HG02571 (cell line): ENCODE measurements around the gene PLXNB3.
A peak's percentile ranks its signal among the peaks of the same experiment; 100 is the strongest.

ENCODE experiments used
- ATAC-seq: cut with Tn5 transposase; IDR thresholded peaks from one replicate; pipeline ENCODE4 v1.9.1; 2021; ENCODE audit warnings: mild to moderate bottlenecking, moderate library complexity; ENCODE audit not compliant: unreplicated experiment

PLXNB3 gene

GRCh38 chrX:153784325-153784967, 20.4 kb downstream of the PLXNB3 start:
- ATAC-seq, result no peak

DNA sequence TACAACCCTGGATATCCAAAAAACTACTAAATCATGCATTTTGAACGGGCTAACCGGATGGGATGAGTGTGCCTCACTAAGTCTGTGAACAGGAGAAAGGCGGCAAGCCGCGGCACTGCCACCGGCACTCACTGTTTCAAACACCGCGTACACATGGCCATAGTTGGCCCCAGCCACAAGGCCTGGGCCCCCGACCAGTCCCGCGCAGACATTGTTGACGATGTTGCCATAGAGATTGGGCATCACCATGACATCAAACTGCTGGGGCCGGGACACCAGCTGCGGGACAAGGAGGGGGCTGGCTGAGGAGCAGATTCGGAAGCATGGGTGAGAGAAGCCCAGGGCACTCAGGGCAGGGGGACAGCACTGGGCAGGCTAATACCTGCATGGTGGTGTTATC, 22.6 kb downstream of the PLXNB3 start:
- no peak for ATAC-seq

DNA sequence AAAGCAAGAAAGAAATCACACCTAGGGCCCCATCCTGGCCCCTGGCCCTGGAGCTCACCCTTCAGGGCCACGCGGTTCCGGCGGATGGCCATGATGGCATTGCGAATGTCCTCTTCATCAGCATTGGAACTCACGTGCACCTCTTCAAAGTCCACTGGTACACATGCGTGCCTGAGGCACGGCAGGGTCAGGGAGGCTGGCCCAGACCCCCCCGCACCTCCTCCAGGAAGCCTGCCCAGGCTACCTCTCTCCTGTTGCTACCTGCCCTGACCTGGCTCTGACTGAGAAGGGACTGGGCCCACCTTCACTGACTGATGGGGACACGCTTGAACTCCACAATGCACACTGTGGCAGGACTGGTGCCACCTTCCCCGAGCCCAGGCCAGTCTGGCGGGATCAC, 25.6 kb downstream of the PLXNB3 start:
- no peak for ATAC-seq

DNA sequence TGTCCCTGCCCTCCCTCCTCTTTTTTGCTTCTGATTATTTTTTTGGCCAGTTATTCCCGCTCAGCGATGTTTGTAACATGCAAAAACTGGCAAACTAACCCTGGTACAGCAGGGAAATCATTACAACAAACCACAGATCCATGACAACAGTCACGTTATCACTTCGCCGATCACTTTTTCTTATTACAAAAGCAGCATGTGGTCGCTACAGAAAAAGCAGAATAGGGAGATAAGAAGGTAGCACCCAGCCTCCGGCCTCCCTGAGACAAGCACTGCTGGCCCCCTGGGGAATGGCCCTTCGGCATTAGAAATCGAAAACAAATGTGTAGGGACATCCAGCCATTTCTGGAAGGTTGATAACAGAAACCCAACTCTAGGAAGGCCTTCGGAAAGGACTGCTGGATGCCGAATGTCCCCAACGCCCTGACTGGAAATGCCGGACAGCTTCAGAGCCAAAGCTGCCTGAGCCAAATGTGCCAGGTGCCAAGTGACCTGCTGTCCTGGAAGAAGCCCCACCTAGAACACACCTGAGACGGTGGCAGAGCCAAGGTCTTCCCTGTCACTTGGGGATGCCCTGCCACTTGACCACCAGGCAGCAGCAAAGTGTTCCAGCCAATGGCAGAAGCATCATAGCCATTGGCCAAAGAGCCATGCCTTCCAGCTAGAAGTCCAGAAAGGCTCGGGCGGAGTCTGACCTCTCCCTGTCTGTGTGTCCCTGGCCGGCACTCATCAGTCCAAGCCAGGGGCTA, 27.2 kb downstream of the PLXNB3 start:
- no peak for ATAC-seq

DNA sequence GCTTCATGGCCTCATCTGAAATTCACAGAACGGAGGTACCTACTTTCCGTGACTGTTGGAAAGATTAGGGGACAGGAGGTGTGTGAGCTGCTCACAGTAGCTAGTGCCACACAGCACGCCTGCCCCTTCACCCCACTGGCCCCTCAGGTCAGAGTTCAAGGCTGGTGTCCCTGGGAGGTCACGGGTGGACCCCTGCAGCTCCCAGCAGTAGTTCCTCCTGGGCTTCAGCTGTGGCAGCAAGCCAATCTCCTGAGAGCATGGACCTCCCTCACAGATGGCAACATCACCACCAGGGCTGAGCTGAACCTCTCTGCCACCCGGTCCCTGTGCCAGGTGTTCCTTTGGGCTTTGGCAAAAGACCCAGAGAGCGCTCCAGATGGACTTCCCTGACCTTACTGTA, 28.3 kb downstream of the PLXNB3 start:
- no peak for ATAC-seq

DNA sequence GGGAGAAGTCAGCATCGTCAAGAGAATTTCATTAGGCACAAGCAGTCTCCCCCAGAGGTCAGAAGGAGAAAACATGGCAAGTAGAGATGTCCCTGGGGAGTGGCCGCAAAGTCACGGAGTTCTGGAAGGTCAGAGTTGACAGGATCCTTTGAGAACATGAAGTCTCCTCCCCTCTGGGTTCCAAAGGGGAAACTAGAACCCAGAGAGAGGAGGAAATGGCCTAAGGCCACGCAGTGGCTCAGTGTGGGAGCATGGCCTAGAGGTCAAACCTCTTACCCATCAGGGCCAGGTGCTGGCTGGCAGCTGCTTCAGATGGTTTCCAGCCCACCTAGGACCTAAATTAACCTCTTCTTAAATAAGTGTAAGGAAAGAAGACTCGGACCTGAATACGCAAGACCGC, 29.2 kb downstream of the PLXNB3 start:
- ATAC-seq, result no peak

DNA sequence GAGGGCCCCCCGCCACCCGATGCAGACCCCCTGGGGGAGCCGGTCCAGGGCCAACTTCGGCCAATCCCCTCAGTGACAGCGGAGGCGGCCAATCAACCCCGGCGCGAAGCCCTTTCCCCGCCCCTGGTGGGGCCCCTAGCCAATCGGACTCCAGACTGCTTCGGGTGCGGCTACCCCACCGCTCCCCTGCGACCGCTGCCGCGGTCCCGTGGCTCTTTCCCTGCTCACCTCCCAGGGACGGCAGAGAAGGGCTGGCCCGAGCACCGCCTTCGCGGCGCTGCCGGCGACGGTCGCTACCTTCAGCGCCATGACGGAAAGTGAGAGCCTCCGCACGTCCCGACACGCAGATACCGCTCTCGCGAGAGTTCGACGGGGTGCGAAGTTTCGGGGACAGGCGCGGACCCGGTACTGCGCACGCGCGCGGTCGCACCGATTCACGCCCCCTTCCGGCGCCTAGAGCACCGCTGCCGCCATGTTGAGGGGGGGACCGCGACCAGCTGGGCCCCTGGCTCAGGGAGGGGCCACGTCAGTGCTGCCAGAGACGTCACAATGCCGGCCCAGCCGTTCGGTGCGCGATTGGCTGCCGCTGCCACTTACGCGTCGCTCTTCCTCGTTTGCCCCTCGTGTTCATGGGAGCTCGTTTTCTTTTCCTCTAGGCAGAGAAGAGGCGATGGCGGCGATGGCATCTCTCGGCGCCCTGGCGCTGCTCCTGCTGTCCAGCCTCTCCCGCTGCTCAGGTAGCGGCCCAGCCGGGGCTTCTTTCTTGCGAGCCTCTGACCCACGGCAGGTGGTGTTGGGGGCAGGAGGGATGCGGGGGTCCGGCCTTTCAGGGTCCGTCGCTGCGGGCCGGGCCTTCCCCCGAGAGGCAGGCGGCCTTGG, 30.2 kb downstream of the PLXNB3 start, which contains the start of the genes IDH3G and SSR4:
Gene IDH3G, minus strand, starts transcription at position 358 of the 879 bp plus-strand sequence. Its CDS starts 49 bp downstream, at position 309.
Gene SSR4, plus strand, starts transcription at position 651 of the 879 bp plus-strand sequence. Its CDS starts 20 bp downstream, at position 671.
- peak; percentile 88 for ATAC-seq

GRCh38 chrX:153794897-153795816, 31.1 kb downstream of the PLXNB3 start:
- ATAC-seq, result no peak

- ATAC-seq, result no peak
Measured at GRCh38 chrX:153797415-153798015, 33.5 kb downstream of the PLXNB3 start.

- ATAC-seq, result no peak
Measured at GRCh38 chrX:153799326-153799725, 35.3 kb downstream of the PLXNB3 start.

DNA sequence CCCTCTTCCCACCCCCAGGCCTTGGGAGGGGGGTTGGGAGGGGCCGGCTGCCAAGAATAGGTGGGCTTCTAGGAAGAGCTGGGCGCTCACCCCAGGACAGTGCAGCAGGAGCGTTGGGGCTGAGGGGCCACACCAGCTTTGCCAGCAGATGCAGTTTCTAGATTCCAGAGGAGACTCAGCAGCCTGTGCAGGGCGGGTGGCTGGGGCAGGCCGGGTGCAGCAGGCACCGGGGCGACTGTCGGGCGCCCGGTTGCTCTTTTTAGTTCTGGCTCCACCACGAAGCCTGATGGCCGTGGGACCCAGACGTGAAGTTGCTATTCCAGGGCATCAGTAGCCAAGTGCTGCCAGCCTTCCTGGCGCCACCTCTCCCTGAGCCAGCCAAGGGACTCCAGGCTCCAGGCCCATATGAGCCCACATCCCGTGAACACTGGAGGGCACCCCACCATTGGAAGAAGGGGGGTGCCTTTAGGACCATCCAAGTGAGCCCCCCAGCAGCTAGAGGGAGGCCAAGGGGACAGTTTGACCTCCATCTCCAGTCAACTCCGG, 36.2 kb downstream of the PLXNB3 start:
- ATAC-seq, result no peak

DNA sequence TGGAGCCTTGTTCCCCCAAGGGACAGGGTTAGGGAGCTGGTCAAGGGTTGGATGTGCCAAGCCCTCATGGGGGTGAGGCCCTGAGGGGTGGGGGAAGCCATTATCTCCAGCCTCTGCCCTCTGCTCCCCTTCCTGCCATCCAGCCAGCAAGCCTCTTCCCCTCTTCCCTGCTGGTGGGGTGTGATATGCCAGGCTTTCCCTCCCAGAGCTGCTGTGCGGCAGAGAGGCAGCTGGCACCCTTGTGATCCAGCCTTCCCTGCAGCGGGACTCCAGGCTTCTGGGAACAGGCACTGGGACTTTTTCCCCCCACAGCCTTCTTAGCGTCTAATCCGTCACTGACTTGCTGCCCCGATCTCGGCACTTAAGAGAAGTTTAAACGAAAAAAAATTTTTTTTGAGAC, 36.7 kb downstream of the PLXNB3 start:
- ATAC-seq, result no peak

DNA sequence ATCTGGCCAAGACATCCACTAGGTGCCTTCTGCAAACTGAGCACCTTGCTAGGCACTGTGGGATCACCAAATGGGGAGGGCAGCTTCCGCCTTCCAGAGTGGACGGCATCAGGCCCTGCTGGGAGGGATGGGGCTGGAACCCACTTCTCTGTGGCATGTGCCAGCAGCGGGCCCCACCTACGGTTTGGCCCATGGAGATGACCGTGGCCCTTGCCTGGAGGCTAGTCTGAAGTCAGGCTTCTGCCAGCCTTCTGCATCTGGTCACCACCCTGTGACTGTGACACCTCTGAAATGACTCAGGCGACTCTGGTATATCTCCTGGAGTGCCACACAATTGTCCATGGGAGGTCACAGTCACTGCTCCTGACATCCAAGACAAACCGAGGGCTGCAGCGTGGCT, 37.6 kb downstream of the PLXNB3 start:
- no peak for ATAC-seq

GRCh38 chrX:153802513-153803045, 38.5 kb downstream of the PLXNB3 start:
- ATAC-seq, result no peak

DNA sequence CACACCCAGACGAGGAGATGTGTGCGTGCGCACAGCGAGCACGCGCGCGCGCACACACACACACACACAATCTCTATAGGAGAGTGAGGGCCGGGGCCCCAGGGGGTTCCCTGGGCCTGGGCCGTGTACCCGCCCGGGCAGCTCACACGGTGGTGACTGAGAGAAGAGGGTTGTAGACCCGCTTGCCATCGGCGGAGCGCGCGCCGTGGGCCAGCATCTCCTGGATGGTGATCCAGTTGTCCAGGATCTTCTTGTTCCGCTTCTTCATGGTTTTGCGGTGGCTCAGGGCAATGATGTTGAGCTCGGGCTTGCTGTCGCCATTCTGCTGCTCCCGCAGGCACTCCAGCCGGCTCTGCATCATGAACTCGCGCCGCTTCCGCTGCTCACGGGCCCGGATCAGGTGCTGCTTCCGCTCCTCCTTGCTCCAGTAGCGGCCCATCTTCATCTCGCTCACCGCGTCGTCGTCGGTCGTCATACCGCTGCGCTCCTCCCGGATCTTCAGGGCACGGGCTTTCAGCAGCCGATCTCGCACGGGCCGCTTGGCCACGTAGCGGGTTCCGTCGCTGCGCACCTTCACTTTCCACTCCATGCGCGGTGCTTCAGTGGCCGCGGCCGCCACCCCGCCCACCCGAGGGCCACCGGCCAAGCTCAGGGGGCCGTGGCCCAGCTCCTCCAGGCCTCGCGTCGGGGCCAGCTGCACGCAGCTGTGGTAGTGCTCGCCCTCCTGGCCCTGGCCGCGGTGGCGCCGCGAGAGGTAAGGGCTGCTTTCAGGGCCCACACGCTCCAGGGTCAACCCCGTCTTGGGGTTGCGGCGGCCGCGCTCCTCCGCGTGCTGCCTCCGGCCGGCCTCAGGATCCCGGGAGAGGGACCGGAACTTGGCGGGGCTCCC, 39.4 kb downstream of the PLXNB3 start:
- no peak for ATAC-seq

- ATAC-seq, result no peak
Measured at GRCh38 chrX:153804100-153804595, 40.1 kb downstream of the PLXNB3 start.

- ATAC-seq, result no peak
Measured at GRCh38 chrX:153804621-153805020, 40.6 kb downstream of the PLXNB3 start.

DNA sequence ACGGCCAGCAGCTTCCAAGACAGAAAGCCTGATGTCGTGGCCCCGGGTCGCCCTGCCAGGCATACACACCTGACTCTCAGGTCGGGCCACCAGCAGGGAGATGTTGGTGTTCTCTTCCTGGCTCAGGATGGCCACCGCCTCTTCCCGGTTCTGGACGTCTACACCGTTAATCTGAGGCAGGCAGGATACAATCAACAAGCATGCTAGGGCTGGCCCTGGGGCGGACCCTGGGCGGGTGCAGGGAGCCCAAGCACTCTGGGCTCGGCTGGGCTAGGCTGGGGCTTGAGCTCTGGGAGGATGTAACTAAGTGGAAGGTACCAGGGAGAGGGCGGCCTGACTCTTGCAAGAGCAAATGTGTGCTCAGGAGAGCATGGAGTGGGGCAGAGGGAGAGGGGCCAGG, 41.4 kb downstream of the PLXNB3 start:
- ATAC-seq, result no peak
